Spleen (tissue), 7 donors: ENCODE results near the gene FRAT2.

ENCODE experiments used
- POLR2A ChIP-seq, 3 donors: fragments of 450-650 bp; IDR thresholded peaks; one replicate each; pipeline ENCODE4 v1.5.1; 2017; ENCODE audit warnings: antibody characterized with exemption in 3 of 3, mild to moderate bottlenecking in 1 of 3
- POLR2AphosphoS5 ChIP-seq, 3 donors: sonication (generic); formaldehyde crosslinking; IDR thresholded peaks; one replicate each; pipeline ENCODE4 v1.5.1; 2017; ENCODE audit warnings: antibody characterized with exemption in 3 of 3
- TF ChIP-seq, protein P1 (sequence below), 11 experiments: fragments of 200-600 bp in 7 of 11; fragments of 450-650 bp in 4 of 11; sonication (generic) in 4 of 11; IDR thresholded peaks in 8 of 11; conservative IDR thresholded peaks in 3 of 11; 1 replicate in 7 of 11; 2 replicates in 4 of 11; pipeline versions ENCODE4 v1.4.0 to v1.8.0; 2016 to 2021; ENCODE audit warnings: antibody characterized with exemption in 11 of 11, inconsistent platforms in 4 of 11, mild to moderate bottlenecking in 1 of 11
- donor health status: DM: no; HTN: no; CAD: no; lungs with moderate emphysema.
- donor health status: DM: no; HTN: no; CAD: no.
- donor health status: DM: no; HTN: no; CAD: no.

DNA sequence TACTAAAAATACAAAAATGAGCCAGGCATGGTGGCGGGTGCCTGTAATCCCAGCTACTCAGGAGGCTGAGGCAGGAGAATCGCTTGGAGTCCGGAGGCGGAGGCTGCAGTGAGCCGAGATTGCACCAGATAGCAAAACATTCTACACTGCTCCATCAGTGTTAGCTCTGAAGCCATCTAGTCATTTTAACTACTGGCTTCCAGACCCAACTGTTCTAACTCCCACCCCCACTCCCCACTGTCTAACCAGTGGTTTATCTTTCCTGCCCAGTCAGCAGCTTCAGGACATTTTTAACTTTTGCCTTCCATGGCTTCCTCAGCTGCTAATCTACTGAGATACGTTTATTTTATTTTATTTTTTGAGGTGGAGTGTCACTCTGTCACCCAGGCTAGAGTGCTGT lies 21.6 kb downstream of the FRAT2 start:
- TF ChIP-seq, protein P1, sequence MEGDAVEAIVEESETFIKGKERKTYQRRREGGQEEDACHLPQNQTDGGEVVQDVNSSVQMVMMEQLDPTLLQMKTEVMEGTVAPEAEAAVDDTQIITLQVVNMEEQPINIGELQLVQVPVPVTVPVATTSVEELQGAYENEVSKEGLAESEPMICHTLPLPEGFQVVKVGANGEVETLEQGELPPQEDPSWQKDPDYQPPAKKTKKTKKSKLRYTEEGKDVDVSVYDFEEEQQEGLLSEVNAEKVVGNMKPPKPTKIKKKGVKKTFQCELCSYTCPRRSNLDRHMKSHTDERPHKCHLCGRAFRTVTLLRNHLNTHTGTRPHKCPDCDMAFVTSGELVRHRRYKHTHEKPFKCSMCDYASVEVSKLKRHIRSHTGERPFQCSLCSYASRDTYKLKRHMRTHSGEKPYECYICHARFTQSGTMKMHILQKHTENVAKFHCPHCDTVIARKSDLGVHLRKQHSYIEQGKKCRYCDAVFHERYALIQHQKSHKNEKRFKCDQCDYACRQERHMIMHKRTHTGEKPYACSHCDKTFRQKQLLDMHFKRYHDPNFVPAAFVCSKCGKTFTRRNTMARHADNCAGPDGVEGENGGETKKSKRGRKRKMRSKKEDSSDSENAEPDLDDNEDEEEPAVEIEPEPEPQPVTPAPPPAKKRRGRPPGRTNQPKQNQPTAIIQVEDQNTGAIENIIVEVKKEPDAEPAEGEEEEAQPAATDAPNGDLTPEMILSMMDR (IDR thresholded peaks at IDR 0.05 in 8 of 11, conservative IDR thresholded peaks at IDR 0.05 in 3 of 11): no peak
- TF ChIP-seq POLR2AphosphoS5 (IDR thresholded peaks at IDR 0.05): no peak
- no peak for TF ChIP-seq POLR2A (IDR thresholded peaks at IDR 0.05)
